Measurements from ENCODE around the gene TBC1D2B.
"Not testable (repeated sequence)": the region's sequence is repeated elsewhere in the genome, so short reads cannot be mapped to it uniquely, and the experiment has no call there.

The TBC1D2B gene

DNA sequence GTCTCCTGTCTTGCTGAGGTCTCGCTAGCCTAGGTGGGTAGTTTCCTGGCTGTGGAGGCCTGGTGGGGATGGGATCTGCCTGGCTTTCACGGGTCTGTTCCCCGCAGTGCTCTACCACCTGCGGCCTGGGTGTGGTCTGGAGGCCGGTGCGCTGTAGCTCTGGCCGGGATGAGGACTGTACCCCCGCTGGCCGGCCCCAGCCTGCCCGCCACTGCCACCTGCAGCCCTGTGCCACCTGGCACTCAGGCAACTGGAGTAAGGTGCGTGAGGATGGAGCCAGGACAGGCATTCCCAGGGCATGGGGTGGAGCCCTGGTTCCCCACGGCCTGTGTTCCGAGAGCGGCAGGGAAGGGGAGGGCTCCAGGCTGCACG, 89.8 kb downstream of the TBC1D2B start:
- not testable (repeated sequence) for DNase-seq (ENCODE audit: low spot score)

DNA sequence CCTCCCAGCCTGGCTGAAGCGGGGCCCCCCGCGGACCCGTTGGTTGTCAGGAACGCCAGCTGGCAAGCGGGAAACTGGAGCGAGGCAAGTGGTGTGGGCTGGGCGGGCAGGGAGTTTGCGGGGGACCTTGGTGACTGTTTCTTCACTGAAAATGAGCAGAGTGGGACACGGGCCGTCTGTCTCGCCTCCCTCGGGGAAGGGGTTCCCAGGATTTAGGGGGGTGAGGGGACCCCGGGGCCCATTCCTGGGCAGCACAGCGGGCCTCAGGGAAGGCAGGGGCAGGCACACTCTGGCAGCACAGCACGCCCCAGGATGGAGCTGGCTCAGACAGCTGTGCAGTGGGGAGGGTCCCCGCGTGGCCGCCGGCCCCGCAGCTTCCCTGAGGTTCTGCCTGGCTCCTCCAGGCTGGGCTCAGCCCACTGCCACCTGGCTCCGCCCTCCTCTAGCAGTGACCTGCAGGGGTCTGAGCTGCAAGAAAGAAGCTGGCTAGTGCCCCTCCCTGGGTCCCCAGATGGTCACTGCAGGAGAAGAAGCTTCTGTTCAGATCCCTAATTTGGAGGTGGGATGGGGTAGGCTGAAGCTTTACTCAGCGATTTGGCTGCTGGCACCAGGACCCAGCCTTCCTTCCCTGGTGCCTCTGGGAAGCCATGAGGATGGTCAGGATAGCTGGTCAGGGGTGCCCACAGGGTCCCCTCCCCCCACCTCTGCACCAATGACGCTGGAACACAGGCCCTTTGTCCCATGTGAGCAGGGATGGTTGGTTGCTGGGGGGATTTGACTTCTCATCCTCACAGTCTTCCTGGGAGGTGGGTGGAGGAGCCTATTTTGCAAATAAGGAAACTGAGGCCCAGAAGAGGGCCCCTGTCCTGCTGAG, 90.4 kb downstream of the TBC1D2B start:
- DNase-seq (ENCODE audit: low spot score), result no peak

DNA sequence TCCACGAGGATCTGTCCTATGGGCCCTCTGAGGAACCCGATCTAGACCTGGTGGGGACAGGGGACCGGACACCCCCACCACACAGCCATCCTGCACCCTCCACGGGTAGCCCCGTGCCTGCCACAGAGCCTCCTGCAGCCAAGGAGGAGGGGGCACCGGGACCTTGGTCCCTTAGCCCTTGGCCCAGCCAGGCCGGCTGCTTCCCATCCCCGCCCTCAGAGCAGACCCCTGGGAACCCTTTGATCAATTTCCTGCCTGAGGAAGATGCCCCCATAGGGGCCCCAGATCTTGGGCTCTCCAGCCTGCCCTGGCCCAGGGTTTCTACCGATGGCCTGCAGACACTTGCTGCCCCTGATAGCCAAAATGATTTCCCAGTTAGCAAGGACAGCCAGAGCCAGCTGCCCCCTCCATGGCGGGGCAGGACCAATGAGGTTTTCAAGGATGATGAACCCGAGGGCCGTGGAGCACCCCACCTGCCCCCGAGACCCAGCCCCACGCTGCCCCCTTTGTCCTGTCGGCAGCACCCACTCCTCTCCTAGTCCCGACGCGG, 91.5 kb downstream of the TBC1D2B start:
- DNase-seq (ENCODE audit: low spot score), result no peak

DNA sequence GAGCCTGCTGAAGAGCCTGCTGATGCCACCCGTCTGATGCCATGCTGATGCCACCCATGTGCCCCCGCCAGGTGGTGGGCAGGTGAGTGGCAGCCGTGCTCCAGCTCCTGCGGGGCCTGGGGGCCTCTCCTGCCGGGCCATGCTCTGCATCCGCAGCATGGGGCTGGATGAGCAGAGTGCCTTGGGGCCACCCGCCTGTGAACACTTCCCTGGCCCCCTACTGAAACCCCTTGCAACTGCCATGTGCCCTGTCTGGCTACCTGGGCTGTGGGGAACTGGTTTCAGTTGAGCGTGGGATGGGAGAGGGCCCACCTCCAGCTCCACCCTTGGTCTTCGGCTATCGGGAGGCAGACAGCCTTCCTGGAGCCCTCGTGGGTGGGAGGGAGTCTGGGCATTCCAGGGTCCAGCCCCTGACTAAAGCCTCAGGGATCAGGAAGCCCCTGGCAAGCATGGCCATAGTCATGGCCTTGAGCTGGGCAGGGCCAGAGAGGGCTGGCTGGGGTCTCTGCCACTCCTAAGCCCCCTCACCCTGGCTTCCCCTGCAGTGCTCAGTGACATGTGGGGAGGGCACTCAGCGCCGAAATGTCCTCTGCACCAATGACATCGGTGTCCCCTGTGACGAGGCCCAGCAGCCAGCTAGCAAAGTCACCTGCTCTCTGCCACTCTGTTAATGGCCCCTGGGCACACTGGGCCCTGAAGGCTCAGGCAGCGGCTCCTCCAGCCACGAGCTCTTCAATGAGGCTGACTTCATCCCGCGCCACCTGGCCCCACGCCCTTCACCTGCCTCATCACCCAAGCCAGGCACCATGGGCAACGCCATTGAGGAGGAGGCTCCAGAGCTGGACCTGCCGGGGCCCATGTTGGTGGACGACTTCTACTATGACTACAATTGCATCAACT, 92.2 kb downstream of the TBC1D2B start:
- no peak for DNase-seq (ENCODE audit: low spot score)

DNA sequence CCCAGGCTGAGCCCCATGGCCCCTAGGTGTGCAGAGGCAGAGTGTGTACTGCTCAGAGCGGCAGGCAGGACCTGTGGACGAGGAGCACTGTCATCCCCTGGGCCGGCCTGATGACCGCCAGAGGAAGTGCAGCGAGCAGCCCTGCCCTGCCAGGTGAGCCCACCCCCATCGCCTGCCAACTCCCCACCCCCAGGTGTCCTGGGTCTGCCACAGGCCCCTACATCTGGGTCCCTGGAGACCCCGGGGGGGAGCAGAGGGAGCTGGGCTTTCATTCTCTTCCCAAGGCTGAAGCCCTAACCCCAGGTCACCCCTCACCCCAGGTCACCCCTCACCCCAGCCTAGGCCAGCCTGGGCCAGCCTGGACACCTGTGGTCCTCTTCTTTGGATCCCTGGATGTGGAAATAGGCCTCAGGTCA, 93.1 kb downstream of the TBC1D2B start:
- no peak for DNase-seq (ENCODE audit: low spot score)

DNA sequence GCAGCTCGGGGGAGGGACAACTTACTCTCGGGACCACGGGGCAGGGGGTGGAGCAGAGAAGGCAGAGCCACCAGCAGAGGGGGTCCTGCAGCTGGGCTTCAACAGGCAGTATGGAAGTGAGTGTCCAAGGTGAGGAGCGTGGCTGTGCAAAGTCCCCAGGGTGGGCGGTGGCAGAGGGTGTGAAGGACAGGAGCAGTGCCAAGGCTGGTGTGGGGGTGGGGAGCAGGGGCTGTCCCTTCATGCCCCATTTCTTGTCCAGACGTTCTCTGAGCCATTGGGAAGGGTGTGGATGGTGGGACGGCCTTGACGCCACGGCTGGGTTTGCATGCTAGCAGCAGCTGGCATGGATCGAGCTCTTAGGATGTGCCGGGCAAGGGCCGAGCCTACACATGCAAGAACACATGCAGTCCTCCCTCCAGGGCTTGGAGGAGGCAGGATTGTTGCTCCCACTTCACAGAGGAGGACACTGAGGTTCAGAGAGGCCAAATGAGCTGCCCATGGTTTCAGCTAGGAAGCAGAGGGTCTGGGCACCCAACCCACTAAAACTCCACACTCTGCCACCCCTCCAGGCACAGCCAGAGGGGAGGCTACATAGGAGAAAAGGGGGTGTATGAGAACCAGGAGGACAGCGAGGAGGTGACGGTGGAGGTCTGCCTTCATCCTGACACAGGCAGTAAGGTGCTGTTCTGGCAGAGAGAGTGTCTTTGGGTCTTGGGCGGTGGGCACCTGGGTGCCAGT, 93.6 kb downstream of the TBC1D2B start:
- DNase-seq (ENCODE audit: low spot score), result no peak

DNA sequence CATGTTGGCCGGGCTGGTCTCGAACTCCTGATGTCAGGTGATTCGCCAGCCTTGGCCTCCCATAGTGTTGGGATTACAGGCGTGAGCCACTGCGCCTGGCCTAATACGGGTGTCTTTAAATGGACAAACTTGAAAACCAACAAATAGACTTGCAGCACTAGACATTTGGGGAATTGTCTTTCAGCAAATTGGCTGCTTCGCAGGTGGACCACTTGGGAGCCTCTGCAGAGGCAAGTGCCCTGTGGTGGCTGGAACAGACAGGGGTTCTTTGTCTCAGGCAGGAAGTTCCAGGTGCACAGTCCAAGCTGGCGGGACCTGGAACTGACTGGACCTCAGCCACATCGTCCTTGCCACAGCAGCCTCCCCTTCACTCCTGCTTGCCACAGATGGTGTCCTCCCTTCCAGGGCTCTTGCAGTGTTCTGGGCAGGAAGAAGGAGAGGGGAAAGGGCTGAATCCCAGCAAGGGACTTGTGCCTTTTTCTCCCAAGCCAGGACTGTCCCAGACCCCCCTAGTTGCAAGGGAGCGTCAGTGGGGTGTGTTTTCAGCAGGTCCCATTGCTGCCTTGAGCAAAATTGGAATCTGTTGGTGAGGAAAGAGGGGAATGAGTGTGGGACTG, 94.3 kb downstream of the TBC1D2B start:
- no peak for DNase-seq (ENCODE audit: low spot score)

DNA sequence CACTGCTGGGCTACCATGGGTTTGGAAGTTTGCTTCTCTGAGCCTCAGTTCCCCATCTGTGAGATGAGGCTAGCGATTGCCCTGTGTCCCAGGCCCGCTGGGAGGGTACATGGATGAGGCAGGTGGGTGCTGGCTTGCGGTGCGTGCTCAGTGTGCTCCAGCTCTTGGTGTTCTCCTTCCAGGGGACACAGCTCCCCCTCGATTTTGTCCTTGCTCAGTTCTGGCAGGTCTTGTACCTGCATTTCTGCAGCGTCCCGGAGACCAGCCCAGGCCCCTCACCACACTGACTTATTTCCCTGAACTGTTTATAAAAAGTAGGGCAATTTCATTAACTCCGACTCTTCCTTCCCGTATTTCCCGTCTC, 95.4 kb downstream of the TBC1D2B start:
- no peak for DNase-seq (ENCODE audit: low spot score)

DNA sequence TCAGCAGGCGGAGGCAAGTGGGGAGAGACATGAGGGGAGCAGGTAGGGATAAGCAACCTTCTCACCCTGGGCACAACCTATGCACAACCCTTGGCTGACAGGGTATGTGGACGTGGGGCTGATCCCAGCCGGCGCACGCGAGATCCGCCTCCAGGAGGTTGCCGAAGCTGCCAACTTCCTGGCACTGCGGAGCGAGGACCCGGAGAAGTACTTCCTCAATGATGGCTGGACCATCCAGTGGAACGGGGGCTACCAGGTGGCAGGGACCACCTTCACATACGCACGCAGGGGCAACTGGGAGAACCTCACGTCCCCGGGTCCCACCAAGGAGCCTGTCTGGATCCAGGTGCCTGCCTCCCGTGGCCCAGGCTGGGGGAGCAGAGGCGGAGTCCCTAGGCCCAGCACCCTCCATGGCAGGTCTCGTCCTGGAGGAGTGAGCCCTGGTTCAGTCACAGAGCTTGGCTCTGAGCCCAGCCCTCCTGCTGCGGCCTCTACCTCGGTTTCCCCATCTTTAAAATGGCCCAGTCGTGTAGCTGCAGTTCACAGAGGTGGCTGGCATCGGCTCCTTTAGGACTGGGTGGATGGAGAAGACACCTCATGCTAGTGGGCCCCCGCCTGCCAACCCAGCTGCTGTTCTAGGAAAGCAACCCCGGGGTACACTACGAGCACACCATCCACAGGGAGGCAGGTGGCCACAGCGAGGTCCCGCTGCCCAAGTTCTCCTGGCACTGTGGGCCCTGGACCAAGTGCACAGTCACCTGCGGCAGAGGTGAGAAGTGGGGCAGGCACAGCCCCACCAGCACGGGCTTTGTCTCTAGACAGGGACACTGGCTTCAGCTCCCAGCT, 96.0 kb downstream of the TBC1D2B start:
- DNase-seq (ENCODE audit: low spot score), result no peak

DNA sequence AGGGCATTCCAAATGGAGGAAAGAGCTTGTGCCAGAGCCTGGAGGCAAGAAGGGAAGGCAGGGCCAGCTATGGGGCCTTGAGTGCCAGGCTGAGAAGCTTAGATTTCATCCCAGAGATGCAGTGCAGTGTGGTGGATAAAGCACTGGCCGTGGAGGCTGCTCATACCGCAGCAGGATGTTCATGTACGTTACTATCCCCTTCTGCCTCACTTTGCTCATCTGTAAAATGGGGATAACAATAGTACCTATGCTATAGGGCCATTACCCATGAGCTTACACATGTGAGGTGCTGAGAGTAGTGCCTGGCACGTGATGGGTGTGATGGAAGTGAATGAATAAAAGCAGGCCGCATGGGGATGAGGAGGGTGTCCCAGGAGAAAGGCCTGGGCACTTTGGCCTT, 96.8 kb downstream of the TBC1D2B start:
- not testable (repeated sequence) for DNase-seq (ENCODE audit: low spot score)

DNA sequence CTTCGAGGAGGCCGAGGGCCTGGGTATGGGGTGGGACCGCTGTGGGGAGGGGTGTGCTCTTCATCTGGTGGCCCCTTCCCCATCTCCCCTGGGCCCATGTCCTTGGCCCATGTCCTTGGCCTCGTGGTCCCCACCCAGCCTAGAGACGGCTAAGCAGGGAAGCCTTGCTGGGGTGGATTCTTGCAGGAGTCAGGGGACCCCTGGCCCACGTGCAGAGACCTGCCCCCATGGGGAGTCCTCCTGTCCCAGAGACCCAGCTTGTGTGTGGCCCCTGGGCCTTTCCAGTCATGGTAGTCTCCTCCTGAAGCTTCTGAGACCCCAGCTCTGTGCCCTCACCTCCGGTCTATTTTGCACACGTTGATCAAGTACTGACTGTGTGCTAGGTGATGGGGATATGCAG, 97.4 kb downstream of the TBC1D2B start:
- DNase-seq (ENCODE audit: low spot score), result no peak

DNA sequence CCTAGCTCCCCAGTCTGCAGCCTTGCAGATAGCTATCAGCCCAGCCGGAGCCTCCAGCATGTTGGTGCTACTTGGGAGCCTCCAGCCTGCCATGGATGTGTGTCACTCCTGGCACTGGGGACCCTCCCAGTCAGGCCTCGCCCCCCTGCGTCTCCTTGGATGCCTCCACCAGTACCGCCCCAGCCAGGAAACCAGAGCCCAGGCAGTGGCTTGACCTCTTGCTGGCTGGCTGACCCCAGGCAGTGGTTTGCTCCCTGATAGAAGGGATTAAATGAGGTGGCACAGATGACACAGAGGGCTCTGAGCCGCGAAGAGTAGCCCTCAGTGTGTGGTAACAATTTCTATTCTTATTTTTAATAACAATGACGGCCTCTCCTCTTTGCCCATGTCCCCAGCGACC, 98.4 kb downstream of the TBC1D2B start:
- not testable (repeated sequence) for DNase-seq (ENCODE audit: low spot score)

DNA sequence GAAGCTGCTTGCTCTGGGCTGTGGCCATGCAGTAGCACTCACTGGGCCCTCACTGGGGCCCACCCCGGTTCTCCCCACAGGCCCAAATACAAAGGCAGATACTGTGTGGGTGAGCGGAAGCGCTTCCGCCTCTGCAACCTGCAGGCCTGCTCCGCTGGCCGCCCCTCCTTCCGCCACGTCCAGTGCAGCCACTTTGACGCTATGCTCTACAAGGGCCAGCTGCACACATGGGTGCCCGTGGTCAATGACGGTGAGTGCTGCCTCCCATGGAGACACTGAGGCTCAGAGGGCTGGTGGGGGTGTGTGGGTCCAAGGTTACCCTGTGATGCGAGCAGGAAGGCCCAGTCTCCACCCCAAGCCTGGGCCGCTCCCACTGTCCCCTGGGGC, 98.8 kb downstream of the TBC1D2B start:
- not testable (repeated sequence) for DNase-seq (ENCODE audit: low spot score)

DNA sequence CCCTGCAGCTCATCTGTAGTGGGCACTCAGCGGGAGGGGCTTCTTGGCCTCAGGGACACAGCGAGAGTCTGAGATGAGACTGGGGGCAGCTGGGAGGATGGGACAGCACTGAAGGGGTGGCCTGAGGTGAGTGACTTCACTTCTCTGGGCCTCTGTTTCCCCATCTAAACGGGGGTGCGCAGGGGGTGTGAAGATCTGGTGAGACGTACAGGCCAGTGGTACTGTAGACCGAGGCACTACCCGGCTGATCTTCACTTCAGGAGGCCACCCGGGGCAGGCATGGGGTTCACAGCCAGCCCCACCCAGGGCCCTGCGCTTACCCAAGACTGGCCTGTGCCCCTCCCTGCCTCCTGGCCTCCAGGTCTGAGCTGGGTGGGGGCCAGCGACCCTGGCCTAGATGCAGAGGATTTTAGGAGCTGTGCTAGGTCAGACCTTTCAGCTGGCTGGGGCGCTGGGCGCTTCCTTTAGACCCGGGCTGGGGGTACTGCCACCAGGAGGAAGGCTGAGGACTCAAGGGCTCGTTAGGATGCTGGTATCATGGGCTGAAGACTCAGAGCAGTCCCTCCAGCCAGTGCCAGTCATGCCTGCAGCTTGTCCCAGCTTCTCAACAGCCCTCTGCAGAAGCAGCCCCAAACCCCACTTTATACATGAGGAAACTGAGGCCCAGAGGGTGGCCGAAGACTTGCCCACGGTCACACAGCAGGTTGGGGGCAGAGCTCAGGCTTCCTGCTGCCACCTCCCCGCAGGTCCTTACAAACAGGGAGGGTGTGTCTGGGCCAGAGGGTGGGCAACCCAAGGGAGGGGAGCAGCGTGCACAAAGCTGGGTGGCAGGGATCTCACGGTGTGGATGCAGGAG, 99.4 kb downstream of the TBC1D2B start:
- not testable (repeated sequence) for DNase-seq (ENCODE audit: low spot score)

DNA sequence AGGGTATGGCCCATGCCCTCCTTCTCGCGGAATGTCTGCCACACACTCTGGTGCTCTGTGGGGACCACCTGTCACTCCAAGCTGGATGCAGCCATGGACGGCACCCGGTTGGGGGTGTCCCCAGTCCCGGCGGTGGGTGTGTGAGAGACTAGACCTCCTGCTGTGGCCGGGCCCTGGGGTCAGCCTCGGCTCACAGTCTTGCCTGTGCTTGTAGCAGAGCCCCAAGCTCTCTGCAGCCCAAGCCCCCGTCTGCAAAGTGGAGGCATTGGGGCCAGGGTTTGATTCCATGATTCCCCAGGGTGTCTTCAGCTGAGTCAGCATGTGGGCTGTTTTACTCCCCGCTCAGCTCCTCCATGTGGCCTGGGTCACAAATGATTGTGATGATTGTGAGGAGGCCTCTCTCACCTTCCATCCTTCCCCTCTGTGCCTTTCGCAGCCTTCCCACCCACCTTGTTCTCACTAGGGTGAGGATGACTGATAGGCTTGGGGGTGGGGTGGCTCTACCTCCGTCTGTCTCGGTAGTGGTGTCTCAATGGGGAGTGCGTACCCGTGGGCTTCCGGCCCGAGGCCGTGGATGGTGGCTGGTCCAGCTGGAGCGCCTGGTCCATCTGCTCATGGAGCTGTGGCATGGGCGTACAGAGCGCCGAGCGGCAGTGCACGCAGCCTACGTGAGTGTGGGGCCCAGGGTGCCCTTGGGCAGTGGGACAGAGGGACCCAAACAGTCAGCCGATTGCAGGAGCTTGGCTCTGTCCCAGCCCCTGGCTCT, 100.6 kb downstream of the TBC1D2B start:
- DNase-seq (ENCODE audit: low spot score), result not testable (repeated sequence)

DNA sequence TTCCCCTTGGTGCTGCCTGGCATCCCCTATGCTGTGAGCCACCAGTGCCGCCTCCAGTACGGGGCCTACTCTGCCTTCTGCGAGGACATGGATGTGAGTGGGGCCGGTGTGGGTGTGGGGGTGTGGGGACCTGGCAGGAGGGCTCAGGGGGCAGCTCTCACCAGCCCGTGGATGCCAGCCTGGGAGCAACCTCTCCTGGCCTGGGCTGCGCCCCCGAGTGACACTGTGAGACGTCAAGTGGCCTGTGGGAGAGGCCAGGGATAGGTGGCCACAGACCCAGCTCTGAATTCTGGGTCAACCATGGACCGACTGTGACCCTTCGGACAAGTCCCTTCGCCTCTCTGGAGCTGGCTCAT, 101.4 kb downstream of the TBC1D2B start:
- DNase-seq (ENCODE audit: low spot score), result not testable (repeated sequence)

DNA sequence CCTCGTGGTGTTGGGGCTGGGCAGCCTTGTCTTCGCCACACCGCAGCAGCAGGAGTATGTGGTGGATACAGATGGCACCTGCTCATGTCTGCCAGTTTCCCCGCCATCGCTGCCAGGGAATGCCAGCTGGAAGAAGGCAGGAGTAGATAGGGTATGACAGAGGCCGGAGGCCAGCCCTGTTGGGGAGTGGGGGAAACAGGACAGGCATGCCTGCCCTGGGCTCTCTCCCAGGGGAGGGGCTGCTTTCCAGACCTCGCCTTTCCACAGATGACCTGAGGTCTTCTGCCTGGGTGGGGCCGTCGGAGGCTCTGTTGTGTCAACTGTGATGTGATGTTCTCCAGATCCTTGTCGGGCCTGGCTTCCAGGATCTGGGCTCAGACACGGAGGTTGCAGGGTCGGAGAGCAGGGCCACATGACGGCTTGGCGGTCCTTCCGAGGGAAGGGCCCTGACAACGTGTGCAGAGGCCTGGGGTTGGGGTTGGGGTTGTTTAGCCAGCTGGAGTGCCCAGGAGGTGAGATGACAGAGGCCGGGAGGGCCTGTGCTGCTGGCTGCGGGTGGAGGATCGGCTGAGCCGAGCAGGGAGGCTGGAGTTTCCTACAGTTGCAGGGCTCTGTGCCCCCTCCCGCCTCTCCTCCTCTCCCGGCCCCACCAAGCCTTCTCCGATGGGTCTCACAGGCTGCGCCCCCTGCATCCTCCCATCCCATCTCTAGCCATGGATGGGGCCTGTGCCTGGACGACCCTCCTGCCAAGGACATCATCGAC, 102.0 kb downstream of the TBC1D2B start:
- no peak for DNase-seq (ENCODE audit: low spot score)

All from Ammon's horn (tissue), 1 donor.